HUES6 (cell line): ENCODE measurements around the gene C1QTNF9.
A peak's percentile ranks its signal among the peaks of the same experiment; 100 is the strongest.
"Not testable (repeated sequence)": the region's sequence is repeated elsewhere in the genome, so short reads cannot be mapped to it uniquely, and the experiment has no call there.

Experiments
- H3K27ac ChIP-seq: 2 replicates; pipeline ENCODE4 v1.7.0; 2013; ENCODE audit warnings: low read depth, mild to moderate bottlenecking, low read length, inconsistent platforms
- H3K27me3 ChIP-seq: 2 replicates; pipeline ENCODE4 v1.6.1; 2013; ENCODE audit warnings: low read length; ENCODE audit not compliant: control insufficient read depth, insufficient read depth
- H3K36me3 ChIP-seq: 2 replicates; pipeline ENCODE4 v1.6.1; 2013; ENCODE audit warnings: low read length; ENCODE audit not compliant: control insufficient read depth, insufficient read depth
- H3K4me1 ChIP-seq: 2 replicates; pipeline ENCODE4 v1.6.1; 2013; ENCODE audit warnings: low read length; ENCODE audit not compliant: control insufficient read depth, insufficient read depth
- H3K4me3 ChIP-seq: 2 replicates; pipeline ENCODE4 v1.5.1; 2013; ENCODE audit warnings: low read depth, low read length
- H3K9ac ChIP-seq: one replicate; pipeline ENCODE4 v1.6.1; 2013; ENCODE audit warnings: mild to moderate bottlenecking, low read length
- H3K9me3 ChIP-seq: 2 replicates; pipeline ENCODE4 v1.6.1; 2013; ENCODE audit warnings: low read depth, low read length; ENCODE audit not compliant: control insufficient read depth, insufficient read depth

The C1QTNF9 gene, protein sequence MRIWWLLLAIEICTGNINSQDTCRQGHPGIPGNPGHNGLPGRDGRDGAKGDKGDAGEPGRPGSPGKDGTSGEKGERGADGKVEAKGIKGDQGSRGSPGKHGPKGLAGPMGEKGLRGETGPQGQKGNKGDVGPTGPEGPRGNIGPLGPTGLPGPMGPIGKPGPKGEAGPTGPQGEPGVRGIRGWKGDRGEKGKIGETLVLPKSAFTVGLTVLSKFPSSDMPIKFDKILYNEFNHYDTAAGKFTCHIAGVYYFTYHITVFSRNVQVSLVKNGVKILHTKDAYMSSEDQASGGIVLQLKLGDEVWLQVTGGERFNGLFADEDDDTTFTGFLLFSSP

GRCh38 chr13:24309300-24309699 lies at the start of gene C1QTNF9:
Gene C1QTNF9 (plus strand): TSS chr13:24309580. CDS start chr13:24316004, 6,424 bp downstream.
- not testable (repeated sequence) for H3K4me3 ChIP-seq, H3K36me3 ChIP-seq, H3K9me3 ChIP-seq, H3K27me3 ChIP-seq, H3K27ac ChIP-seq, H3K4me1 ChIP-seq, H3K9ac ChIP-seq

DNA sequence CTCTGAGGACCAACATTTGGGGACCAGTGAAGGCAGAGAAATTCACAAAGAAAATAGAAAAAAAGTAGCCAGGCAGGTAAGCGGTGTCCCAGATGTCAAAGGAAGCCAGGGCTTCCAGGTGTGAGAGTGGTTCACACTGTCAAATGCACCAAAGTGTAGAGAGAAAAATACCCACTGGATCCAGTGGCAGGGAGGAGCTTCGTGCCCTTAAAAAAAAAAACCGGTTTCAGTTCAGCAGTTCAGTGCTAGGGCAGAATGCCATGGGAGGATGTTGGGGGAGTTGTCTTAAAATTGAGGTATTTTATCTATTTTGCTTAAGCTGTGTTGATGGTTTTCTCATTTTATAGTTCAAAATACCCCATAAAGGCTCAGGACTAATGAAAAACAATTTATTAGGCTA lies 47.8 kb upstream of the C1QTNF9 start:
- no peak overlapping the region for H3K27ac ChIP-seq
- no peaks in the 10 kb centered on the region for H3K27me3 ChIP-seq
- peaks cover 10% of the 10 kb centered on the region for H3K36me3 ChIP-seq
- no peaks in the 10 kb centered on the region for H3K4me1 ChIP-seq
- no peak overlapping the region for H3K4me3 ChIP-seq
- no peaks in the 10 kb centered on the region for H3K9me3 ChIP-seq
- H3K9ac ChIP-seq = no peak overlapping the region

GRCh38 chr13:24263632-24264031 lies 45.7 kb upstream of the C1QTNF9 start:
- Histone ChIP-seq H3K36me3 (0 out of 2 replicates have a peak, but pooled peaks cover 7% of the 10 kb centered on the region), H3K27me3 (no peaks in the 10 kb centered on the region), H3K4me3 (no peak overlapping the region), H3K4me1 (no peaks in the 10 kb centered on the region), H3K9me3 (no peaks in the 10 kb centered on the region), H3K27ac (no peak overlapping the region), H3K9ac (no peak overlapping the region)

DNA sequence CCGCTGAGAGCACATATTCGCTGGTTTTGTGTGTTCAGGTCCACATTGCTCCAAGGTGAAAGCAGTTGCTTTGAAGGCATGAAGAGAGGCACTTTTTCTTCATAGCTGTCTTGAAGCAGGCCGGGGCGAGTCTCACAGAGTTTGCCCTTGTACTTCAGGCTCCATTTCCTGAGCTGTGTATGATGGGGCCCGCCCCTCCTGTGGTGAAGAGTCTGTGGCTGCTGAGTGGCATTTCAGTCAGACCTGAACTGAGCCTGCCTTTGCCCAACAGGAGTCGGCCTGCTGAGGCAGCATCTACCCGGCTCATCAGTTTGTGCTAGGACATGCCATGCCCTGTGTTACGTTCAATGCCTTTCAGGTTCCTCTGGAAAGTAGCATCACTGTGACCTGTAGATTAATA lies 44.4 kb upstream of the C1QTNF9 start:
- Histone ChIP-seq H3K9ac (no peak overlapping the region), H3K4me3 (no peak overlapping the region), H3K36me3 (0 out of 2 replicates have a peak, but pooled peaks cover 7% of the 10 kb centered on the region), H3K27ac (no peak overlapping the region), H3K27me3 (no peaks in the 10 kb centered on the region), H3K4me1 (no peaks in the 10 kb centered on the region), H3K9me3 (no peaks in the 10 kb centered on the region)

GRCh38 chr13:24265453-24265852 lies 43.9 kb upstream of the C1QTNF9 start:
- H3K4me3 ChIP-seq = no peak overlapping the region
- H3K9ac ChIP-seq = no peak overlapping the region
- H3K27ac ChIP-seq = no peak overlapping the region
- 0 out of 2 replicates have a peak, but pooled peaks cover 7% of the 10 kb centered on the region for H3K36me3 ChIP-seq
- H3K27me3 ChIP-seq = no peaks in the 10 kb centered on the region
- no peaks in the 10 kb centered on the region for H3K4me1 ChIP-seq
- no peaks in the 10 kb centered on the region for H3K9me3 ChIP-seq

GRCh38 chr13:24267274-24267673 lies 42.1 kb upstream of the C1QTNF9 start:
- Histone ChIP-seq H3K27ac (no peak overlapping the region), H3K9me3 (no peaks in the 10 kb centered on the region), H3K27me3 (no peaks in the 10 kb centered on the region), H3K4me3 (no peak overlapping the region), H3K4me1 (peaks cover 11% of the 10 kb centered on the region; the same call in 1 of the 2 replicates), H3K9ac (no peak overlapping the region), H3K36me3 (0 out of 2 replicates have a peak, but pooled peaks cover 7% of the 10 kb centered on the region)

GRCh38 chr13:24267801-24268200 lies 41.6 kb upstream of the C1QTNF9 start:
- Histone ChIP-seq H3K4me3 (no peak overlapping the region), H3K27ac (no peak overlapping the region), H3K9me3 (no peaks in the 10 kb centered on the region), H3K4me1 (peaks cover 11% of the 10 kb centered on the region; the same call in 1 of the 2 replicates), H3K36me3 (0 out of 2 replicates have a peak, but pooled peaks cover 7% of the 10 kb centered on the region), H3K9ac (no peak overlapping the region), H3K27me3 (no peaks in the 10 kb centered on the region)

DNA sequence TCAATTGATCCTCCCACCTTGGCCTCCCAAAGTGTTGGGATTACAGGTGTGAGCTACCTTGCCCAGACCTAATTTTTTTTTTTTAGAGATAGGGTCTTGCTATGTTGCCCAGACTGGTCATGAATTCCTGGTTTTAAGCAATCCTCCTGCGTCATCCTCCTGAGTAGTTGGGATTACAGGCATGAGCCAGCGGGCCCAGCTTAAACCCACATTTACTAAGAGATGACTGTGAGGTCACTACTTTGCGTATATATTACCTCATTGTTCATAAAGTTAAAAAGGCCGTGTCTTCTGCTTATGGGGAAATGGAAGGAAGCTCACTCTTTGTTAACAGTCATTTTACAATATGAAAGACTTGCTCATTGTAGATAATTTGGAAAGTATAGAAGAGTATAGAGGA lies 39.6 kb upstream of the C1QTNF9 start:
- H3K9me3 ChIP-seq = no peaks in the 10 kb centered on the region
- no peak overlapping the region for H3K27ac ChIP-seq
- 0 out of 2 replicates have a peak, but pooled peaks cover 7% of the 10 kb centered on the region for H3K36me3 ChIP-seq
- peaks cover 11% of the 10 kb centered on the region; the same call in 1 of the 2 replicates for H3K4me1 ChIP-seq
- no peak overlapping the region for H3K9ac ChIP-seq
- H3K4me3 ChIP-seq = no peak overlapping the region
- no peaks in the 10 kb centered on the region for H3K27me3 ChIP-seq

- no peaks in the 10 kb centered on the region for H3K27me3 ChIP-seq
- H3K4me1 ChIP-seq = peaks cover 11% of the 10 kb centered on the region; the same call in 1 of the 2 replicates
- no peak overlapping the region for H3K4me3 ChIP-seq
- H3K9ac ChIP-seq = peak overlapping the region; percentile 30
- no peaks in the 10 kb centered on the region for H3K36me3 ChIP-seq
- no peak overlapping the region for H3K27ac ChIP-seq
- H3K9me3 ChIP-seq = no peaks in the 10 kb centered on the region
Measured at GRCh38 chr13:24270639-24271141, 38.7 kb upstream of the C1QTNF9 start.

DNA sequence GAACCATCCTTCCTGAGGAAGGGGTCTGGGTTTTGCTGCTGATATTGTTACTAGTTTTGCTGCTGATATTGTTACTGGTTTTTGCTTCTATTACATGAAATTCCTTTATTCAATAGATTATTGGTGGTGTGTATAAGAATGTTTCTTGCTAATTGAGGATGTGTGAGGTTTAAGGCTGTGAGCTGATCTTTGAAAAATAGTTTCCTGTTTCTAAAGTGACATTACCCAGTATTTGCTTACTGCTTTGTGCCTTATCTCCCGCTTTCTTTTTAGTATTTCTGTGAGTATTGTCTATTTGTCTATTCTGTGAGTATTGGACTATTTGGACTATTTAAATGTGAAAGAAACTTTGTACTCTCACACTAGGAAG lies 38.2 kb upstream of the C1QTNF9 start:
- Histone ChIP-seq H3K27ac (no peak overlapping the region), H3K36me3 (no peaks in the 10 kb centered on the region), H3K27me3 (no peaks in the 10 kb centered on the region), H3K4me1 (peaks cover 11% of the 10 kb centered on the region; the same call in 1 of the 2 replicates), H3K9me3 (no peaks in the 10 kb centered on the region), H3K4me3 (no peak overlapping the region), H3K9ac (no peak overlapping the region)

- Histone ChIP-seq H3K27ac (peak overlapping the region; percentile 20; the same call in 1 of the 2 replicates), H3K4me1 (peaks cover 11% of the 10 kb centered on the region; the same call in 1 of the 2 replicates), H3K9me3 (no peaks in the 10 kb centered on the region), H3K36me3 (no peaks in the 10 kb centered on the region), H3K4me3 (no peak overlapping the region), H3K27me3 (no peaks in the 10 kb centered on the region), H3K9ac (no peak overlapping the region)
Measured at GRCh38 chr13:24271601-24272451, 37.6 kb upstream of the C1QTNF9 start.
